ENCODE measurements around the gene WDR64.

DNA sequence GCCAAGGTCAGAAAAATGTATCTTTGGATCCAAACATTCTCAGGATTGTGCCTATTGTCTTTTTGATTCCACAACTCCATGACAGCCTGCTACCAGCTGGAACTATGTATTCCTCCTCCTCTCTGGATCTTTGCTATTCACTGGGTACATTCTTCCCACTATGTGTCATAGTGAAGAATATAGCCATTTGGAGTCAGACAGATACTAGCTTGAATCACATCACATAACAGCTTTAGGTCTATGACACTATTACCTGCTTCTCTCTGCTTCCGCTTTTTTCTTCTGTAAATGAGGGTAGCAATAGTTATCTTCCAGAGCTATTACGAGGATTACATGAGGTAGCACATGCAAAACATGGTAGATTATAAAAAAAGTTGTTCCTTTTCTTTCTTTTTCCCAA is 190.5 kb downstream of the WDR64 start:
- TF ChIP-seq, protein P1, sequence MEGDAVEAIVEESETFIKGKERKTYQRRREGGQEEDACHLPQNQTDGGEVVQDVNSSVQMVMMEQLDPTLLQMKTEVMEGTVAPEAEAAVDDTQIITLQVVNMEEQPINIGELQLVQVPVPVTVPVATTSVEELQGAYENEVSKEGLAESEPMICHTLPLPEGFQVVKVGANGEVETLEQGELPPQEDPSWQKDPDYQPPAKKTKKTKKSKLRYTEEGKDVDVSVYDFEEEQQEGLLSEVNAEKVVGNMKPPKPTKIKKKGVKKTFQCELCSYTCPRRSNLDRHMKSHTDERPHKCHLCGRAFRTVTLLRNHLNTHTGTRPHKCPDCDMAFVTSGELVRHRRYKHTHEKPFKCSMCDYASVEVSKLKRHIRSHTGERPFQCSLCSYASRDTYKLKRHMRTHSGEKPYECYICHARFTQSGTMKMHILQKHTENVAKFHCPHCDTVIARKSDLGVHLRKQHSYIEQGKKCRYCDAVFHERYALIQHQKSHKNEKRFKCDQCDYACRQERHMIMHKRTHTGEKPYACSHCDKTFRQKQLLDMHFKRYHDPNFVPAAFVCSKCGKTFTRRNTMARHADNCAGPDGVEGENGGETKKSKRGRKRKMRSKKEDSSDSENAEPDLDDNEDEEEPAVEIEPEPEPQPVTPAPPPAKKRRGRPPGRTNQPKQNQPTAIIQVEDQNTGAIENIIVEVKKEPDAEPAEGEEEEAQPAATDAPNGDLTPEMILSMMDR (IDR thresholded peaks at IDR 0.05) = no peak
- TF ChIP-seq POLR2A (IDR thresholded peaks at IDR 0.05) = no peak

All from heart left ventricle (tissue), 13 donors.